HG02970 (cell line): ENCODE data around the gene ERC1.
"Not testable (repeated sequence)": the region's sequence is repeated elsewhere in the genome, so short reads cannot be mapped to it uniquely, and the experiment has no call there.

Source experiments
- ATAC-seq: cut with Tn5 transposase; IDR thresholded peaks from one replicate; pipeline ENCODE4 v1.9.1; 2021; ENCODE audit warnings: mild to moderate bottlenecking, moderate library complexity, moderate number of reproducible peaks; ENCODE audit not compliant: unreplicated experiment, low FRiP score

The ERC1 gene

DNA sequence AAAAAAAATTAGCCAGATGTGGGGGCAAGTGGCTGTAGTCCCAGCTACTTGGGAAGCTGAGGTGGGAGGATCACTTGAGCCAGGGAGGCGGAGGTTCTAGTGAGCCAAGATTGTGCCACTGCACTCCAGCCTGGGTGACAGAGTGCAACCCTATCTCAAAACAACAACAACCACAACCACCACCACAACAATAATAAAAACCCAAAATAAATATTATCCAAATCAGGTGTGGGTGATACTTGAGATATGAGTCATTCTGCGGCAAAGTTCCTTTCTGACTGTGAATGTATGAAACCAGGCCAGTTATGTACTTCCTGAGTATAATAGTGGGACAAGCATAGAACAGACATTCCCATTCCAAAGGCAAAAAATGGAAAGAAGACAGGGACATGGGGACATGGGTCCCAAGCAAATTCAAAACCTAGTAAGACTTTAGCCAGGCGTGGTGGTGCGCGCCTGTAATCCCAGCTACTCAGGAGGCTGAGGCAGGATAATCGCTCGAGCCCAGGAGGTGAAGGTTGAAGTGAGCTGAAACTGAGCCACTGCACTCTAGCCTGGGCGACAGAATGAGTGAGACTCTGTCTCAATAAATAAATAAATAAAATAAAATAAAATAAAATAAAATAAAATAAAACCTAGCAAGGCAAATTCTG is 9.7 kb upstream of the ERC1 start:
- ATAC-seq: no peak

DNA sequence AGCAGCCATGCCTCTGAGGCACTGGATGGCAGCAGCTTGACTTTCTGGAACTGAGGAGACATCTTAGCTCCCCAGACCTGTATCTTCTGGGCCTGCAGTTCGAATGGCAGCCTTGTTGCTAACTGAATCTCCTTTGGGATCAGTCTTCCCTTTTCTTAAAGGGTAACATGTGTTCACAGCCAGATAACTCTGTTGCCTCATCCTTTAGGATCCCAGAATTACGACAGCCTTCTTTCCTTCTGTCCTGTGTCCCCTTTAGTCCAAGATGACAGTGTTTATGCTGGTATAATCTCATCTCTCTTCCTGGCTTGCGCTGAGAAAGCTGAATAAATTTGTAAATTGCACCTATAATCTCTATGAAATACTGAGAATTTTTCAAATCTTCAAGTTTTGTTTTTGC is 9.1 kb upstream of the ERC1 start:
- ATAC-seq: no peak

DNA sequence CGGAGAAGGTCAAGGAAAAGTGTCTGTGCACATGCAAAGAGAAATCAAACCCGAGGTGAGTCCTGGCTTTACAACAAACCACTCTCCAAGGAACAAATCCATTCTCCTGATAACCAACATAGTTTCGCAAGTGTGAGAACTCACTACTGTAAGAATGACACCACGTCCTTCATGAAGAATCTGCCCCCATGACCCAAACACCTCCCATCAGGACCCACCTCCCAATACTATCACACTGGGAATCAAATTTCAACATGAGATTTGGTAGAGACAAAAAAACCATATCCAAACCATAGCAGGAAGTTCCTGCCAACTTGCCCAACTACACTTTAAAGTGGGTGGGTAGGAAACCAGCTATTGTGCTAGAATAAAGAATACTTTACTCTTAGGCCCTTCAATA is 2.4 kb upstream of the ERC1 start:
- no peak for ATAC-seq

DNA sequence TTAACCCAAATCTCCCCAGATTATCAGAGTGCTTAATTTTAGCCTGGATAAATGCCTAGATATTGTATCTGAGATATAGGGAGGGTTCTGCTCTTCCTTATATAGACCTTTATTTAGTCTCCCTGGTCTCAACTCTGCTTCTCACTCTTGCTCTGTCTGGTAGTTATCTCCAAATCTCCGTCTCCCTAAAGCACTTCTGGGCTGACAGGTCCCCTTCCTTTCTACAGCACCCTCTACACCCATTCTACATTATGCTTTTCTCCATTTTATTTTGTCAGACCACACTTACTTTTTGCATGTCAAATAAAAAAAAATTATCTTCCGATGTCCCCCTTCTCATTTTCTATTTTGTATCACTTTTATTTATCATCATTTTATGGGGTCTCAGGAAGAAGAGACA is 2.0 kb upstream of the ERC1 start:
- ATAC-seq: no peak

DNA sequence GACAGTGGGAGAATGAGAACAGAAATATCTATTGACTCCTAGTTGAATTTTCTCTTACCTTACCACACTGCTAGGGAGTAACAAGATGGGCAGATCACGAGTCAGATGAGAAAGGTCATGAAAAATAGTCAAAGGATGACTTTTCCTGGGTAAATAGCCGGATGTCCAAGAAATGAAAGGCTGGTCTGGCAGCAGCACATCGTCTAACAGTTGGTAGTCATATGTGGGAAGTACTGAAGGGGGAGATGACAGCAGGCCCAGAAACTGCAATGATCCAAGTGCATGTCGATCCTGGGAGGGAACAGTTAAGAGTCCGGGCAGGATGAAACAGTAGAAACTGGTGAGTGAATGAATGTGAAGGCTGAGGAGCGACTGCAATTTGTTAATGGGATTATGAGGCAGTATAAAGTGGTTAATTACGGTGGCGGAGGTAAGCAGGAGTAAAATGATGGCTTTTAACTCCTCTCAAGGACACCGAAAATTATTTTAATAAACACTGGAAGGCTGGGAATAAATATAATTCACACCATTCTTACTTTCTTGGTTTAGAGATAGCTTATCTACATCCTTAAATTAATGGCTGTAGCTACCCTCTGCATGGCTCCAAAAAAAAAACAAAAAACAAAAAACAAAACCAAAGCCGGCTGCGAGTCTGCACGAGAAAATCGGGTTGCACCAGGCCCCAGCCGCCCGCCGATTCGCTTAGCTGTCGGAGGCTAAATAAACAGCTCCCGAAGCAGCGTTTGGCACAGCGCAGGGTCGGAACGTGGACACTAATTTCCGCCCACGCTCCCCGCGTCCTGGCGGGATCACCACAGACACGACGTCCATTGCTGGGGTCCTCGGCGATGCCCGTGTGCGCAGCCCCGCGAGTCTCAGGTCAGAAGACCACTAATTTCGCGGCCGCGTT is 1.0 kb upstream of the ERC1 start:
- peak; percentile 24 for ATAC-seq

DNA sequence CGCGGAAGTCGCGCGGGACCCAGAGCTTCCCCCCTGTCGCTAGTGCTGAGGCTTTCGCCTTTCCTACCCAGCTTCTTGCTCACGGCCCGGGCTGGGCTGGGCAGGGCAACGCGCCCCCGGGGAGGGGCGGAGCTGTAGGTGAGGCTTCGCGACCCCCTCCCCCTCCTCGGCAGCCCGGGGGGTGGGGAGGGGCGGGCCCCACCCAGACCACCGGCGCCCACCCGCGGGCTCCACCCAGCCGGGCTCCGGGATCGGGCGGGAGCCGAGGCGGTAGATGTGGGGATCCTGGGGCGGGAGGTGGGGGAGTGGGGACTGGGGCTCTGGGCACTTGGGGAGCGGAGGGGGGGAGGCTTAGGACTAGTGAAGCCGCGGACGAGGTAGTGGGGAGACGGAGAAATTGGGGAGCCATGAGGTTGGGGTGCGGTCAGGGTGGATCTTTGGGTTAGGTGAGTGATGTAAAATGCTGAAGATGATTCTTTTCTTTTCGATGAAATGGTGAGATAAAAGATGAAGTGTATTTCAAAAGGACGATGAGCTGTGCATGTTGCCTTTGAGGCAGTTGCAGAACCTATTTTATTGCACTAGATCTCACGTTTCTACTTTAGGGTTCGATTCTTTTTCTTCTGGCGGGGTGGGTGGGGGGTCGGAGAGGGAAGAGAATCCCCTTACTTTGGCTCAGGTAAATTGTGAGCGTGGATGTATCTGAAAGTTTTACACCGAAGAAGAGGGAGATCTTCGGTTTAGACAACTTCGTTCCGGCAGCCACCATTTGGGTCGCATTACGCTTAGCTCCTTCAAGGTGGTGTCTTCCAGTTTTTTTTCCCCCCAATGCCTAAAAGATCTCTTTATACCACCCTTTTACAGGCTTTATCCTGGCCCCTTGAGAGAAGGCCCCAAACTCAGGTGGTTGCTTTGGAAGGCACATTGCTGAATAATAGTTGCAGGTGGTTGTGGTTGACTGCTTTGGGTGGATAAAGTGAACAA is 619 bp downstream of the ERC1 start:
- ATAC-seq: no peak

DNA sequence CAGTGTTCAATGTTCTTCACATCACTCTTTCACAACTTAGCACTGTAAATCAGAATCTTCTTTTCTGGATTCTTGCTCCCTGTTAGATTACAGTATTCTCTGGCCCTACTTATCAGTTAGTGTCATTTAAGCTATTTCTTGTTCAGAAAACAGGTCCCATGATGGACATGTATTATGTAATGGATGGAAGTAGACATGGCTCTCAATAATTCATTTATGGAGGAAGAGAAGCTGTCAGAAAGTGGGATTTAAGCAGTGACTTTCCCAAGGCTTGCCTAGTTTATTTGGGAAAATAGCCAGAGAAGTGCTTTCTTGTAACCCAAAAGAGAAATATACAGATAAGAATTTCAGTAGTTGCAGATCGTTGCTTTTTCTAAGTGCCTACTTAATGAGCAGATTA is 1.6 kb downstream of the ERC1 start:
- no peak for ATAC-seq

DNA sequence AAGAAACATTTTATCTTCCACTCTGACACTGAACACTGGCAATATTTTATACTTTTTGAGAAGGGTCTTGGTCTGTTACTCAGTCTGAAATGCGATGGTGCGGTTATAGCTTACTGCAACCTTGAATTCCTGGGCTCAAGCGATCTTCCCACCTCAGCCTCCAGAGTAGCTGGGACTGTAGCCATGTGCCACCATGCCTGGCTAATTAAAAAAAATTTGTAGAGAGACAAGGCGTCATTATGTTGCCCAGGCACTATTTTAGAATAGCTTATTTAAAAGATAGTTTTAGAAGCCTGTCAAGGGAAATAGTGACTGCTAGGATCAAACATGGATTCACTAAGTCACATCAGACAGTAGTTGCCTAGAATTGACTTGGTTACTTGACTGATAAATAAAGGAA is 5.9 kb downstream of the ERC1 start:
- no peak for ATAC-seq

DNA sequence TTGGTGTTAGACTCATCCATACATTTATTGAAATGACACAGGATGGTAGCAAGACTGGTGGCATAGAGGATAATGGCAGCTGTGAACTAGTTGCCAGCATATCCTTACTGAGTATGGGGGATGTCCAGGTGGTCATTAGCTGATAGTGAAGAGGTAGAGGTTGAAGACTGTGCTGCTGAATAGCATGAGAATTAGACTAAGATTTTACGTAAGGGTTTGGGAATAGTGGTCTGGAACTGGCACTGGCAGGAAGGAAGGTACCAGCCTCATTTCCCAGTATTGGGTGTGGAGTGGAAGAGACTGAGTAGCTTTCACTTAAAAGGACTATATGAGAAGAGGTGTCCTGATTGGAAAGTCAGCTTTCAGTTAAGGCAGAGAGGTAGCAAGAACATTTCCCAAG is 6.5 kb downstream of the ERC1 start:
- ATAC-seq: no peak

DNA sequence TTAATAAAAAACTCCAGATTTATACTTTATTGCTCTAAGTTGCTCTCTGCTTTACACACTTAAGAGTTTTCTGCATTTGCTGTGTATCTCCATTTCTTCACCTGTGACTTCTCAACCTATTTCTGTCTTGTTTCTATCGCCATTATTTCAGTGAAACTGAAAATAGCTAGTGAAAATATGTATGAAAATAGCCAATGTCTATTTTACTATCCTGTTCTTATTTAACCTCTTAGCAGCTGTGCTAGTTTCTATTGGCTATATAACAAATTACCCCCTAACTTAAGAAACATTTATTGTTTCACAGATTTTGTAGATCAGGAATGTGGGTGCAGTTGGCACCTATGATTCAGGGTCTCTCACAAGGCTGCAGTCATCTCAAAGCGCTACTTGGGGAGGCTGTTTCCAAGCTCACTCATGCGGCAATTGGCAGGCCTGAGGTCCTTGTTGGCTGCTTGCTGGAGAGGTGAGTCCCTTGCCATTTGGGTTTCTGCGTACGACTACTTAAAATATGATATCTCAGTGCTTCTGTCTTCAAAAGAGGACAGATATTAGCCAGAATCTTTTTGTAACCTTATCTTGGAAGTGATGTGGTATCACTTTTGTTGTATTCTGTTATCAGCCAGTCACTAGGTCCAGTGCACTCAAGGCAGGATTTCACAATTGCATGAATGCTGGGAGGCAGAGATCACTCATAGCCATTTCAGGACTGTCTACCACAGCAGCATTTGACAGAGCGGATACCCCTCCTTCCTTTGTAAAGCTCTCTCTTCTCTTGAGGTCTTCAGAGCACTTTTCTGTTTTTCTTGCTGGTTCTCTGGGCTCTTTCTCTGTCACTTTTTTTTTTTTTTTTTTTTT is 7.2 kb downstream of the ERC1 start:
- ATAC-seq: no peak

DNA sequence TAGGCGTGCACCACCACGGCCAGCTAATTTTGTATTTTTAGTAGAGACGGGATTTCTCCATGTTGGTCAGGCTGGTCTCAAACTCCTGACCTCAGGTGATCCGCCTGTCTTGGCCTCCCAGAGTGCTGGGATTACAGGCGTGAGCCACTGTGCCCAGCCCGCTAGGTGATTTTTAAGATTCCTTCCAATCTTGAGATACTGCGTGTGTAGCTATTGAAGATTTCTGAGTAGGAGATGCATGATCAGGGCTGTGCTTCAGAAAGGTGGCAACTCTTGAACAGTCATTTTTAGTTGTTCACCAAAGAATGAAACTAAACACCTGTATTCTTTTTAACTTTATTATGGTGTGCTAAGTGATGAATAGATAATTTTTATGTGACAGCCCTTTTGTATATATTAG is 8.7 kb downstream of the ERC1 start:
- ATAC-seq: not testable (repeated sequence)

DNA sequence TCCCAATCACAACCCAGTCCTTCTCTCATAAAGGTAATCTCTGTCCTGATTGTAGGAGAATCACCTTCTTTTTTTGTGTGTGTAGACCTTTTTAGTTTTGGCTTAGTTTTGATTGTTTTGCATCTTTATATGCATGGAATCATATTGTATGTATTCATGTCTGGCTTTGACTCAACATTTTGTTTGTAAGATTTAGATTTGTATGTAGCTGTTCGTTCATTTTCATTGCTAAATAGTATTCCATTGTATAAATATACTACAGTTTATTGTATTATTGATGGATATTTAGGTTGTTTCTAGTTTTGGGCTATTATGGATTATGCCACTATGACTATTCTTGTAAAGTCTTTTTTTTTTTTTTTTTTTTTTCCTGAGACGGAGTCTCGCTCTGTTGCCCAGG is 10.5 kb downstream of the ERC1 start:
- ATAC-seq: no peak

DNA sequence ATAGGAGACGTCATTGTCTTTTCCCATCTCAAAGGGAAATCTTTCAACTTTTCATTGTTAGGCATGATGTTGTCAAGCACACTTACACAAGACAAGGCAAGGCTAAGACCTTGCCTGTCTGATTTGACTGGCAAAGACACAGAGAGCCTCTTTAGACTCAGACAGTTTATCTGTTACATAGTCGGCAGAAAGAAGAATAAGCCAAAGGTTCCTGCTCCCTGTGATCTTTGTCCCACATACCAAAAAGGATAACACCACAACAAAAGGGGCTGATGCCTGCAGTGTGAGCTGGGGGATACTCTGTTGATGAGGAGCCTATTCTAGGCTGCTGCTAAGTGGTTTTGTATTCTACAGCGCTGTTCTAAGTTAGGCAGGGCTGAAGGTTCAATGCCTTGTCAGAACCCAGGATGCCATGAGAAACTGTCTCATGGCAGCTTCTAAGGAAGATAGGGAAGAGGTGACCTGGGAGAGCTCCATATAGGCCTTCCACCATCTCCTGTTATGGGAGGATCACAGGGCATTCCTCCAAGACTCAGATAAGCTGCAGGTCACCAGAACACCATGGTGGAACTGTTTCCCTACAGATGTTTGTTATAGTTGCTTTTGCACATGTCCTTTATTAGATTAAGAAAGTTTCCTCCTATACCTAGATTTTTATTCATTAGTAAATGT is 12.7 kb downstream of the ERC1 start:
- no peak for ATAC-seq

DNA sequence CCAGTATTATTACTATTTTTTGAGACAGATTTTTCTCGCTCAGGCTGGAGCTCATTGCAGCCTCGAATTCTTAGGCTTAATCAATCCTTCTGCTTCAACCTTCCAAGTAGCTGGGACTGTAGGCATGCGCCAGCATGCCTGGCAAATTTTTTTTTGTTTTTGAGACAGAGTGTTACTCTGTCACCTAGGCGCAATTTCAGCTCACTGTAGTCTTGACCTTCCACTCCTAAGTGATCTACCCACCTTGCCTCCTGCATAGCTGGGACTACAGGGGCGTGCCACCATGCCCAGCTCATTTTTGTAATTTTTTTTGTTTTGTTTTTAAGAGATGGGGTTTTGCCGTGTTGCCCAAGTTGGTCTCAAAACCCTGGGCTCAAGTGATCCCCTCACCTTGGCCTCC is 15.2 kb downstream of the ERC1 start:
- no peak for ATAC-seq

DNA sequence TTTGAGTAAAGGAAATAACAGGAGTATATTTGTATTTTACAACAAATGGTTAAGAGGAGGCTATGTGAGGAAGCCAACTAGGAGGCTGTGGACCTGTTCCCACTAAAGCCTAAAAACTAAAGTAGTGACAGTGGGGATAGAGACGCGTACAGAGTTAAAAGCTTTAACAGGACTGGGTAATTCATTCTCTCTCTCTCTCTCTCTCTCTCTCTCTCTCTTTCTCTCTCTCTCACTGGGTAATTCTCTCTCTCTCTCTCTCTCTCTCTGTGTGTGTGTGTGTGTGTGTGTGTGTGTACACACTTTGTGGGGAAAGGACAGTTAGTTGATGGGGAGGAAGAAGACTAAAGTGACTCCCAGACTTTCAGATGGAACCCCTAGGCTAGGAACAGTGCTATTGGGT is 16.3 kb downstream of the ERC1 start:
- no peak for ATAC-seq

DNA sequence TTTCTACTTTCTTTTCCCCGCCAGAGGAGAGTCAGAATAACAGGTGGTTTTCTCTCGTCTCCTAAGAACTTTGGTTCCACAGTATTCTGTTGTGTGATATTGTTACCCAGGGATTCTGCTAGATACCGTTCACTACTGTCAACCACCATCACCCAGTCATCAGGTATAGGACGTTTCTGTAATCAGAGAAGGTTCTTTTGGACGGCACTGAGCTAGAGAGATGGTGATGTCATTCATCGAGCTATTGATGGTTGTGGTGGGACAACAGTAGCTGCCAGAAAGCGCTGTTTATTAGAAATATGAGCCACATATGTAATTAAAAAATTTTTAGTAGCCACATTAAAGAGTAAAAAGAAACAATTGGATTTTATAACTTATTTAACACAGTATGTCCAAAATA is 17.0 kb downstream of the ERC1 start:
- no peak for ATAC-seq

DNA sequence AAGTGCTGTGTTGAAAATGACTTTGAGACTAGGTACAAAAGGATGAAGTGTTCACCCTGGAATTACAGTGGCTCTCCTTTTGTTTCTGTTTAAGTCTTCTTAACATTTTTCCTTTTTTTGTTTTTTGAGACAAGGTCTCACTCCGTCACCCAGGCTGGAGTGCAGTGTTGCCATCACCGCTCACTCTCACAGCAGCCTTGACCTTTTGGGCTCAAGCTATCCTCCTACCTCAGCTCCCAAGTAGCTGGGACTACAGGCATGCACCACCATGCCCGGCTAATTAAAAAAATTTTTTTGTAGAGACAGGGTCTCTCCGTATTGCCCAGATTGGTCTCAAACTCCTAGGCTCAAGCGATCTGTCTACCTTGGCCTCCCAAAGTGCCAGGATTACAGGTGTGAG is 20.1 kb downstream of the ERC1 start:
- ATAC-seq: no peak

DNA sequence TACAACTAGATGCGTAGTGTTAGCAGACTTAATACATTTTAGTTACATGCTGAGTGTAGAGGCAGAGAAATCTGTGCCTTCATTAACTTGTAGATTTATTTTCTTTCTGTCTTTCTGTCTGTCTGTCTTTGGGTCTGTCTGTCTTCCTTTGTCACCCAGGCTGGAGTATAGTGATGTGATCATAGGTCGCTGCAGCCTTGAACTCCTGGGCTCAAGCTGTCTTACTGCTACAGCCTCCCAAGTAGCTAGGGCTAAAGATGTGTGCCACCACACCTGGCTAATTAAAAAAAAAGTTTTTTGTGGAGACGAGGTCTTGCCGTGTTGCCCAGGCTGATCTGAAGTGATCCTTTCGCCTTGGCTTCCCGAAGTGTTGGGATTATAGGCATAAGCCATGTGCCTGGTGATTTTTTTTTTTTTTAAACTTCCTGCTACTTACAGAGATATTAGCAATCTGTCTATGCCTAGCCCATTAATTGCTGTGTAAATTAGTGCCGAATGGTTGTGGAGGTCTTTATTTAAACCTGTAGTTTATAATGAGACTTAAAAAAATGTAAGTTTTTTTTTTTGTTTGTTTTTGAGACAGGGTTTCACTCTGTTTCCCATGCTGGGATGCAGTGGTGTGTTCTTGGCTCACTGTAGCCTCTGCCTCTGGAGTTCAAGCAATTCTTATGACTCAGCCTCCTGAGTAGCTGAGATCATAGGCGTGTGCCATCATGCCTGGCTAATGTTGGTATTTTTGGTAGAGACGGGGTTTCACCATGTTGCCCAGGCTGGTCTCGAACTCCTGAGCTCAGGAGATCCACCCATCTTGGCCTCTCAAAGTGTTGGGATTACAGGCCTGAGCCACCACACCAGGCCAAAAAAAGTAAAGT is 22.8 kb downstream of the ERC1 start:
- no peak for ATAC-seq

DNA sequence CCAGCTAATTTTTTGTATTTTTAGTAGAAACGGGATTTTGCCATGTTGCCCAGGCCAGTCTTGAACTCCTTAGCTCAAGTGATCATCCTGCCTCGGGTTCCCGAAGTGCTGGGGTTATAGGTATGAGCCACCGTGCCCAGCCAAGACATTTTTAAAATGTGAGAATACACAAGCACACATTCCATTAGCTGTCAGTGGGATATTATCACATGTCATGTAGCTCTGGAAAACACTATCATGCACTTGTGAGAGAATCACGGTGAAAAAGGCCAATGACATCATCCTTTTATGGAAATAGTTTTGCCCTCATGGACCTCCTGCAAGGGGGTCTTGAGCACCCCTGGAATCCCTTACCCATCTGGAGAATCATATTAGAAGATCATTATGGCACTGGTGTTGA is 28.3 kb downstream of the ERC1 start:
- ATAC-seq: no peak
